ENCODE data around the gene REN.

- no peak for TF ChIP-seq POLR2AphosphoS5 (IDR thresholded peaks at IDR 0.05; ENCODE audit: low read depth, low read length)
- TF ChIP-seq CHD7 (IDR thresholded peaks at IDR 0.05; ENCODE audit: insufficient replicate concordance, low read length): no peak
- TF ChIP-seq EZH2 (IDR thresholded peaks at IDR 0.05; ENCODE audit: low read depth, low read length, severe bottlenecking): no peak
- no peak for TF ChIP-seq CTCF (IDR thresholded peaks at IDR 0.05; ENCODE audit: control extremely low read depth in 1 of 3, insufficient read depth in 1 of 3, low read depth in 1 of 3, low read length in 3 of 3)
- TF ChIP-seq ZNF274 (IDR thresholded peaks at IDR 0.05; ENCODE audit: borderline replicate concordance, extremely low read depth, low read length): no peak
Measured at GRCh38 chr1:204139952-204140351, 26.2 kb downstream of the REN start.
